Muscle of arm (tissue), 12 donors: ENCODE measurements around the gene KIAA1217. TPM values are rescaled to one million over a fixed set of nuclear protein-coding genes. Genes with fewer than 3 reads are reported as not detected.

Experiments used
- DNase-seq: peaks from one replicate; pipeline ENCODE4 v3.0.0-alpha.2; 2013
- polyA plus RNA-seq, 12 donors: library from polyadenylated mRNA; unstranded; fragments of 120-200 nt; gene quantifications; one replicate each; pipeline ENCODE4 v1.2.1, GENCODE V29; 2013; ENCODE audit not compliant: insufficient read length in 12 of 12

The KIAA1217 gene
- polyA plus RNA-seq, 12 donors, result 25.3 to 49.4 (median 40.3) TPM; not detected in 1

DNA sequence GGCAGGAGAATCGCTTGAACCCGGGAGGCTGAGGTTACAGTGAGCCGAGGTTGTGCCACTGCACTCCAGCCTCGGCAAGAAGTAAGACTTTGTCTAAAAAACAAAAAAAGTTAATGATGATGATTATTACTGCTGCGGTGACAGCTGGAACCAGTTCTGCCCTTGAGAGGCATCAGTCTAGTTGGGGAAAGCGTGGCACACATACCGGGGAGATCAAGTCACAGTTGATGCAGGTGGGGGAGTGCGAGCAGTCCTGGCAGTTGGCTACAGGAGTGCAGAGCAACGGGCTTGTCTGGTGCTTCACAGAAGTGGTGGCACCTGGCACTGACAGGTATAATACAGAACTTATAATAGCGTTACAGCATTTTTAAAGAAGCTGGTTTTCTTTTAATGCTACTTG, 341.7 kb downstream of the KIAA1217 start:
- no peak for DNase-seq

DNA sequence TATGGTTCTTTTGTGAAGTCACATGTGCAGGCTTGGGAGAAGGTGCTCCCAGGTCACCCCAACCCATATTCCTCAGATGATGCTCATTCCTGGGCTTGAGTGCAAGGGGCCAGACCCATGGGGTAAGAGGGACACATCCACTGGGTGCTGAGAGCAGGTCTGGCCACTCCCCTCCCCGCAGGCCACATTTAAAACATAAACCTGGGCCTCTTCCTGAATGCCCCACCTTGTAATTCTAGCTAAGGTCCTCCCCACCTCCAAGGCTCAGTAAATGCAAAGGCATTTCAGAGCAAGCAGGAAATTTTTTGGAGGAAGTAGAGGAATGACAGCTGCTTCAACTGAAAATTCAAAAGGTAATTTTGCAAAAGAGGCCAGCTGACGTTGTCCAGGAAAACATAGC, 342.2 kb downstream of the KIAA1217 start:
- no peak for DNase-seq

DNA sequence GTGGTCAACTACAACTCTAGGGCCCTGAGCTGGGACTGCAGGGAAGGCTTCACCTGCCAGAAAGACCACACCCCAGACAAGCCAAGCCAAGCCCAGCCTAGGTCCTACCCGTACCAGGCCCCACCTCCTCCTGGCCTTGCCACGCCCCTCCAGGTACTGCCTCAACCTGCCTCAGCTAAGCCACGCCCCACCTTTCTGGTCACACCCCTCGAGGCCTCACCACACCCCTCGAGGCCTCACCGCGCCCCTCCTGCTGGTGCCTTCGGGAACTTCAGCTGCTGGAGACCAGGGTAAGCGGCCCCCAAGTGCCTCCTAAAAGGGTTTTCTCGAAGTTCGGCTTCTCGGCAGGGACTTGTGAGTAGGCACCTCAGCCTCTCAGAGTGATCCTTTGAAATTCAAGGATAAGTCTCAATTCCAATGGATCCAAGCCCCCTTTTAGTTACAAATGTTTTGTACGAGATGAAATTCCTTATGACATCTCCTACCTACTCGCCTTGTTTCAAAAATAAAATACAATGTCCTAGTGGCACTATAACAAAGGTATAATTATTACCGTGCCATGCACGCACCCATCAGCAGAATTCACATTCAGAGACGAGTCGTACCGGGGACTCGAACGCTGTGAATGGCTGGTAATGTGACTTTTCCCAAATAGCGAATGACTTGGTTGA, 343.5 kb downstream of the KIAA1217 start:
- DNase-seq, result no peak

DNA sequence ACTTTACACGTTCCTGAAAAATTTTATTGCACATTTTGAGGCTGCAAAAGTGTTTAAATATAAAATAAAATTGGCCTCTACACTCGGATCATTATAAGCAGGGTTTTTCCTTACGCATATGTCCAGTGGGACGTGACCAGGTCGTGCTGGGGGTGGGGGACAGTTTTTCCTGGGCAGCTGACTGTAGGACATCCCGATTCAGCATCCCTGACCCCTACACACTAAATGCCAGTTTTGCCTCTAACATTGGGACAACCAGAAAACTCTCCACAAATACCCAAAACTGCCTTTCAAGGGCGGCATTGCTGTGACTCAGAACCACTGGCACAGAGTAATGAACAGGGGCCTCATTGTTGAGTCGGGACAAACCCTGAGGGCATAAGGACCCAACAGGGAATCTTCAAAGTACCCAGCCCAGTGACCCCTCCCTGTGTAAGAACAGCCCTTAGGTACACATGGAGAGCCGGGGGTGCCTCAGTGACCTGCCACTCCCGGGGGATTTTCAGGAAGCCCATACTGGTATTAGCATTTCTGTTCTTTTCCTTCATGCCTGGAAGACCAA, 344.2 kb downstream of the KIAA1217 start:
- DNase-seq, result no peak

DNA sequence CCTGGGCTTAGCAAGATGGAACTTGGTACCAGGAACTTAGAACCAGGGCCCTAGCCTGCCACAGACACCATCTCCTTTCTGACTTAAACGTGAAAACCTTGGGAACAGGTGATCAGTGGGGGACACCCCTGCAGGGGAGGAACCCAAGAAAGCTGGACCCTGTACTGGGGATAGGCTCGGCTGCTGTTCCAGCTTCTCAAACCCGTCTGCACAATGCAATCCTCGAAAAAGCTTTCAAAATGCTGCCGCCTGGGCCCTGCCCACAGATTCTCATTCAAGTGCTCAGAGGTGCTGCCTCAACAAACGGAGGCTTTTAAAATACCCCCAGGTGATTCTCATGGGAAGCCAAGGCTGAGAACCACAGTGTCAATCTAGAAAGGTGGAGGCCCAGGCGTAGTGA, 345.1 kb downstream of the KIAA1217 start:
- DNase-seq, result no peak

DNA sequence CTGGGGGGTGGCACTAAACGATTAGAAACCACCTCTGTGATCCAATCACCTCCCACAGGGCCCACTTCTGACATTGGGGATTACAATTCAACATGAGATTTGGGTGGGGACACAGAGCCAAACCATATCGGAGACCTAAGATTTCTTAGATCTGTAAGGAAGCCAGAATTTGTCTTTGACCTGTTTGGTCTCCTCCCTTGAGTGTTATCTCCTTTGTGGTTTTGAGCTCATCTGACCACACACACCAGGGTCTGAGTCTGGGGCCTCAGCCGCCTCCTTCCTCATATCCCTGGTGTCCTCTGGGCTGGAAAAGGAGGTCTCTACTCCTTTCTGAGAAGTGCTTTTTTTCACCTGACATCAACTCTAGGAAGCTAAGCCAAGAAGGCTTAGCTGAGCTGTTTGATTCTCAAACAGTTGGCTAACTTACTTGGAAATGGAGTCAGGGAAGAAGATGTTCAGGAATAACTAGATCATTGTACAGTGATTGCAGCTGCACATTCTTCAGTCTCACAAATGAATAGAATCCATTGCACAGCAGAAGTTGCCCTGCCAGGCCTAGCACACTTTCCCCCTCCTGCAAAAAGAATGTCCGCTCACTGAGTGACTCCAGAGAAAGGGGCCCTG, 347.3 kb downstream of the KIAA1217 start:
- DNase-seq, result peak; percentile 38

DNA sequence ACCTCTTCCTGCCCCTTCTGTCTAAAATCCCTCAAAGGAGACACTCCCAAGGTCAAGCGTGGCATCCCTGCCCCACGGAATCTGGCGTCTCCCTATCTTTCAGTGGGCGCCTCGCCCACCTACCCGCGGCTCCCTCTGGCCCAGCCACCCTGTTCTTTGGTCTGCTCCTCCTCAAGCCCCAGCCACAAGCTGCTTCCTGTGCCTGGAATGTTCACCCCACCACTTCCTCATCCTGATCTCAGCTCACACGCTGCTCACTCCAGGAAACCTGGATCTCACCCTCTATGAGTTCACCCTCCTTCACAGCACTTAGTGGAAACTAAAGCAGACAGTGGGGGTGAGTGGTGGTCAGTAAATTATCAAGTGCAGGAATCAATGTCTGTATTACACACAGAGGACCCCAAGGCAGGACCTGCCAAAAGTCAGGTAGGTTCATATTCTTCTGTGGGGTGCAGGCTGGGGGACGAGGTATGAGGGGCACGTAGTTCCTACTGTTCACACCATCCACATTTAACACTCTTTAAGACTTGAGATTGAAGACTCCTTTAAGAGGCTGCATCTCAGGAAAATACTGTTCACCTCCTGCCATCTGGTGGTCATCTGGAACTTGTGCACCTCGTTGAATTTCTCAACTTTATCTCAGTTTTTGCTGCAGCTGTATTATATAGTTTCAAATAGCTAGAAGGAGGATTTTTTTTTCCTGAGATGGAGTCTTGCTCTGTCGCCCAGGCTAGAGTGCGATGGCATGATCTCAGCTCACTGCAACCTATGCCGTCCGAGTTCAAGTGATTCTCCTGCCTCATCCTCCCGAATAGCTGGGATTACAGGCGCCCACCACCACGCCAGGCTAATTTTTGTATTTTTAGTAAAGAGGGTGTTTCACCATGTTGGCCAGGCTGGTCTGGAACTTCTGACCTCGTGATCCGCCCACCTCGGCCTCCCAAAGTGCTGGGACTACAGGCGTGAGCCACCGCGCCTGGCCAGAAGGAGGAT, 348.1 kb downstream of the KIAA1217 start:
- peak; percentile 64 for DNase-seq

DNA sequence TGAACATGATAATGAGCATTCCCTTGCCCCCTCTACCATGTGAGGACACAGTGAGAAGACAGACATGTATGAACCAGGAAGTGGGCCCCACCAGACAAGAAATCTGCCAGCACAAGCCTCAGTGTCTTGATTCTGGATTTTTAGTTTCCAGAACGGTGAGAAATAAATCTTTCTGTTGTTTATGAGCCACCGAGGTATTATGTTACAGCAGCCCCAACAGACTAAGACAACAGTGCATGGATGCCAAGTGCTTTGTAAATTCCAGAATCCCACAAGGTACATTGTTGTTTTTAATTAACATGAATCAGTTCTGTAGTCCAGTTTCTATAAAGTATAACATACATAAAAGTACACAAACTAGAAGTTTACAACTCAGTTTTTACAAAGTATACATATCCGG, 352.5 kb downstream of the KIAA1217 start:
- no peak for DNase-seq

DNA sequence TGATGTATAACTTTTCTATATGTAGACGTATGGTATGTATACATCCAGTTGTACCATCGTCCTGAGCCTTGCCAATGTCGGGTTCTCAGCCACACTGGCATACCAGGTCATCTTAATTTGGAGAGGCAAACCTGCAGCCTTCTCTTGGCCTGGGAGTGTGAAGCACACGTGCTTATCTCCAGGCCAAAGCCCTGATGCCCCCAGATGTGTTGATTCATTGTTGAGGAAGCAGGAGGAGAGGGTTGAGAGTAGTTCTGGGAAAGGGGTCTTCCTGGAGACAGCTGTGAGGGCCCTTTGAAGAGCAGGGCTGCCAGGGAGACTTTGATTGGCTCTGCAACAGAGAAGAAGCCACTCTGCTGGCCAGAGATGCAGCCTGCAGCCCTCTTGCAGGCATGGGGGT, 359.1 kb downstream of the KIAA1217 start:
- no peak for DNase-seq

DNA sequence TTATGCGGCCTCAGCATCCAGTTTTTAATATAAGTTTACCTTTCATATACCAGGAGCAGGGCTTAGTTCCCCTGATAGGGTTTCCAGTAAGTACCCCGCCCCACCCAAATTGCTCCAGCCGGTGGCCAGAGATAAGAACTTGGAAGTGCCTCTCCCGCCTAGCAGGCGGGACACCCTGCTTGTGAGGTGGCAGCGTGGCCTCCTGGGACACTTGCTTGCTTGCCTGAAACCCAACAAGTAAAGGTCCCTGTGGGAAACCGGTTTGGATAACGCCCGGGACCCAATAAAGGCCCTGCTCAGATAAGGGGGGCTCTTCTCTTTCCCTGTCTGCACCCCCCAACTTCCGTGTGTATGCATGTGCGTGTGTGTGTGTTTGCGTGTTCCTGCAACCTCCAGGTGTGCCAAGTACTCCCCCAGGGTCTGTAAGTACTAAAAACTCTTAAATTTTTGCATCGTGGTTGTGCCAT, 360.4 kb downstream of the KIAA1217 start:
- DNase-seq, result no peak

DNA sequence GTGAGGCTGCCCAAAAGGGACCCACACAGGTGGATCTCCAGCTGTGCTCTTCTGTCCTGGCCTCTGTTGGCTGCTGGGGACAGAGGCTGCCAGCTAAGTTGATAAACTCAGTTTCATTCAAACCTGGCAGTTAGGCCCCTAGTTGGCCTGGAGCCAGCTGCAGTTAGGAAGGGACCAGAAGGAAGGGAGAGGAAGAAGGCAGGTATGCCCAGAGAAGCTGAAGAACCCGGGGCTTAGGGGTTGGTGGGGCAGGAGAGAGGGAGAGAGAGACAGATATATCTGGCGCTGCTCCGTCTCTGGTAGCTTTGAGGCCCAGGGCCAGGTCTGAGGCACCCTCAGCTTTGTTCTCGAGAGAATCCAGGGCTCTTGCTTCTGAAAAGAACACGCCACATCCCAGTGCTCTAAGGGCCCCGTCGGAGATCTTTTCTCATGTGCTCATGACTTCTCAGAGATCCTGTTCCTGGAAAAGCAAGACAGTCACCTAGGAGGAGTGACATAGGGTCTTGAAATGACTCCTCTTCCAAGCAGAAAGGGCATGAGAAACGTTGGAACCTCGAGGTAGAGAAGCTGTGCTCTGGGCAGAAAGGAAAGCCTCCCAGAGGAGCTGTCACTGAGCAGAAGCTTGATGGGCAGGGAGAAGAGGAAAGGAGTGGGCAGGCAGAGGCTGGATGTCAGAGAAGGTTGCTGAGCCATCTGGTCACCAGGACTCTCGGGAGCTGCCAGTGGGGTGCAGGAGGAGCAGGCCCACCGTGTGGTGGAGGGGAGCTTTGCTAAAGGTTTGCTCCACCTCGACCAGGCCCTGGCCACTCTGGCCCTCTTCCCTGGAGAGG, 361.1 kb downstream of the KIAA1217 start:
- DNase-seq, result no peak

DNA sequence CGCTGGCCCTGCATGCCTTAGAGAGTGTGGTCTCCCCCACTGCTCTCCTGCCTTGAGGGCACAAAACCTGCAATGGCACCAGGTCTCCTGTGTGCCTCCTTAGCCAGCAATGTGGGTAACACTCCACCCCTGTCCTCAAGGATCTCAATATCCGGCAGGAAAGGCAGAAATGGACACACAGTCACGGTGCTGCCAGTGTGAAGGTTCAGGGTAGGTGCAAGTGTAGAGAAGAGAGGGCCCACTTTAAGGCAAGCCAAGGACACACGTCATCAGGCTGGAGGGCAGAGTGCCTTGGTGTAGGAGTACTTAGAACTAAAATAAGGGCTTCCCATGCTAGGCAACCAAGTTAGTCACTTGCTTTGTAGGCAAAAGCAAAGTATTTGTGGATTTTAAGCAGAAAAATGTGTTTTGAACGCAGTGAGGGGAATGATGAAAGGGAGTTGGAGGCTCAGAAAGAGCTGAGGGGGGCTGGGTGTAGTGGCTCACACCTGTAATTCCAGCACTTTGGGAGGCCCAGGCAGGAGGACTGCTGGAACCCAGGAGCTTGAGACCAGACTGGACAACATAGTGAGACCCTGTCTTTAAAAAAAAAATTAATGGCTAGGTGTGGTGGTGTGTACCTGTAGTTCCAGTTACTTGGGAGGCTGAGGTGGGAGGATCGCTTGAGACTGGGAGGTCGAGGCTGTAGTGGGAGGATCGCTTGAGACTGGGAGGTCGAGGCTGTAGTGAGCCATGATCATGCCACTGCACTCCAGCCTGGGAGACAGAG, 361.9 kb downstream of the KIAA1217 start:
- DNase-seq, result no peak

DNA sequence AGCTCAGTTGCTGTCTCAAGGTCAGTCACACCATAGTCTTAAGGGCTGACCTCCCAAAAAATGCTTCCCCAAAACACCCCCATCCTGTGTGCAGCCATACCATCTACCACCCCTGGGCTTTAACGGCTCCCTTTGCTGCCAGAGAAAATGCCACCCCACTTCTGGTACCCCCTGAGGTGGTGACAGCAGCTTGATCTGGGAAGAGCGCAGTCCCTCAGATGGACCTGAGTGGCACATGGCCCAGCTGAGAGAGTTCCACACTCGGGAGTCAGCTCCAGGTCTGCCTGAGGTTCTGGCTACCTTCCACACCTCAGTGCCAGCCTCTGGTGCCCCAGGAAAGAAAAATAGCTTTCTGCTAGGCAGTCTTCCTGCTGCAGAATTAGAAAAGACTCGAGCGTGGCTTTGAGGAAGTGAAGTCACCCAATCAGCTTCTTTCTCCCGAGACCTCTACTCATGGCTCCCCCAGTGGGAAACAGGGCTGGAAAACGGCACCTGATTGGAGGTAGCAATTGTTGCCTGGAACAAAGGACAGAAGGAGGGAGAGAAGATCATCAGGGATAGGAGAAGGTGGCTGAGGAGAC, 363.0 kb downstream of the KIAA1217 start:
- no peak for DNase-seq

DNA sequence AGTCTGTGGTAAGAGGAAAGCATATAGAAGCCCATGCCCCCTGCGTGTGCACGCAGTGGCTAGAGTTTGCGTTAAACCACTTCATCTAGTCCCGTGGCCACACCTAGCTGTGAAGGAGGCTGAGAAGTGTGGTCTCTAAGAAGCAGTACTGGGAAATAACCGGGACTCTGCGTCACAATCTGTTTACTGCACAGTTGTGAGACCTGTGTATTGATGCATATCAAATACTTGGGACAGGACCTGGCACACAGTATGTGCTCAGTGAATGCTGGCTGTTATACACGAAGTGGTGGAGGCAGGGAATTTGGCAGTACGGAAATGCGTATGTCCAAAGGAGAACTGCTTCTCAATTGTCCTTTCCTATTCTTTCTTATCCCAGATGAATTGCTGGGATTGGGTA, 365.2 kb downstream of the KIAA1217 start:
- DNase-seq, result no peak

DNA sequence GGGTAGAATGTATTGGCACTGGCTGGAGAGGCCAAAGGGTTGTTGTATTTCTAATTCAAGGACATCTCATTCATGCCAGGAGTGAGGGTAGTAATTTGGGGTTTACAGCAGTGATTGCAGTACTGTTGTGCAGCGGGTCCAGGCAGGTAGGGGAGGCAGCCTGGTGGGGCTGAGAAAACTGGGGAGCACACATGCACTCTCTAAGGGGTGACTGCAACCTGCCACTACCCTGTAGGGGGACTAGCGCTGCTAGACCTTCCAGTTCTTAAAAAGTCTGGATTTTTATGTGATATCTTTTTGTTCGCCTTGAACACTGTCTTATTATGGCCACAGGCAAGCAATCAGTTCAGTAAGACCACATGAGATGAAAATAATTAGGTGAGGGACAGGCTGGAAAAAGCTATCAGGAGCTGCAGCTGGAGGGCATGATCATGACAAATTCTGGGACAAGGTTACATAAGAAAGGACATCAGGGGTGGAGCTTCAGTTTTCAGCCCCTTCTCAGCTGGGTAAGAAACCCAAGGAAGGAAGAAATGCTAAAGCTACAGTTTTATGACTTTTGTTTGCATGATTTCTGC, 365.7 kb downstream of the KIAA1217 start:
- DNase-seq, result no peak

DNA sequence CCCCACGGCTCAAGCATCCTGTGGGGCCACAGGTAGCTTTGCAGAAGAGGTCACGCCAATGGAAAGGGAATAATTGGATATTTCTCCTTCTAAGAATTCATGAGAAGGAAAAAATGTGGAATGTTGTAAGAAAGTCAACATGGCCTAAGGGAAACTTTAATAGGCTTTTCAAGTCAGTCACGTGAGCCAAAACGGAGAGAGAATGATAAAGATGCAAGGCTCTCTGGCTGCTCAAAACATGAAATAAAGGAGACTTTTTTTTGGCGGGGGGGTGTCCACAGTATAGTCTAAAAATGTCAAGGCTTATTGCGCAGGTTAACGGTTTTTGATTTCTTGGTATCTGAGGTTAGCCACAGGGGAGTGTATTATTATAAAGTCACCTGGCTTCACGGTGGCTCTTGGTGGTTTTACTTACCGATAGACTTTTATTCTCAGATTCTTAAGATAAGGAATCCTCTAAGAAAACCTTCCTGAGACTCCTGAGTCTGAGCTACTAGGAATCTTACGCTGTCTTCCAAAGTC, 366.6 kb downstream of the KIAA1217 start:
- DNase-seq, result no peak

DNA sequence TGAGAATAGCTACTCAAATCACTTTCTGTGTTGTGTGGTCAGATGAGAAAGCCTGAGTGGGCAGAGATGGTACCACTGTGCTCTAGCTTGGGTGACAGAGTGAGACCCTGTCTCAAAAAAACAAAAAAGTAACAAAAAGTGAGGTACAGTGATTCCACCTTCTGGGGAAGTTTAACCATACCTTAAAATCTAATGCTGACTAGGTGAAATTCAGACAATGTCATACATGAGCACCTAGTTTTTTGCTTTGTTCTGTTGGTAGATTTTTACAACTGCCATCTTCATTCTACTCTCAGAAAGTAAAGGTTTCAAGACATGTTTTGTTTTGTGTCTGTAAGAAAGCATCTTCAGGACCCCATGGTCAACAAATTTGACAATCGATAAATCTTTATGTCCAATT, 370.5 kb downstream of the KIAA1217 start:
- no peak for DNase-seq

DNA sequence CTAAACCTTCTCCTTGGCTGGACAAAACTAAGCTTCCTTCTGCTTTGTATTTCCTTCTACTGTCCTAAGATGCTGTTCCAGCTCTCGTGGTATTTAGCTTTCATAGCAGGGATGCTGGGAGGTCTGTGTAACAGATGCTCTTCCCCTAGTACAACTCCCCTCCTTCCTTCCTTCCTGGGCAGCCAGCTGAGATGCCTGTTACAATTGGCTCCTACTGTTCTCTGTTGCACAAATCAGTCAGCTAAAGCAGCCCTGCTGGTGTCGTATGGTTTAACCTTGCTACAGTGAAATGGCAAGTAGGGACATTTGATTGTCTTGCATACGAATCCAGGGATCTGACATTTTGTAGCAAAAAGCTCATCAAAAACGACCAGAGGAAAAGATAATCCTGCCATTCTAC, 371.0 kb downstream of the KIAA1217 start:
- no peak for DNase-seq

DNA sequence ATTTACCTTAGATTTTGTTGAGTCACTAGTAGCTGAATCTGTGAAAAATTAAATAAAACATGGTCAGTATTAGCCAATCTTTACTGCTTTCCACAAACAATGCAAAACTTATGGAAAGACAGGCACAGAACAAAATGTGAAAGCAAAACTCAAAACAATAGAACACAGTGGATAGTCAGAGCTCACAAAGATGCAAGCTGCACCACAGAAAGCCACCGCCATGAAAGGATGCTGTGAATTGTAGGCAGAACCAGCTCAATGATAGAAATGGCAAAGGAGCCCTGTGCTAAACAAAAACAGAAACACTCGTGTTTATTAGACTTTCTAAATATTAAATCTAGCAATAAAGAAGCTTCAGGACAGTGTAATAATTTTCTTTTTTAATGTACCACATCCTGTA, 380.3 kb downstream of the KIAA1217 start:
- DNase-seq, result no peak
